ENCODE results near the gene PEAR1. TPM values are rescaled to one million over a fixed set of nuclear protein-coding genes. Genes with fewer than 3 reads are reported as not detected.

The PEAR1 gene
- total RNA-seq, 4 donors from 2014 or later: 7.0 to 10.7 (median 9.1) TPM

GRCh38 chr1:156933136-156933535 is 39.6 kb downstream of the PEAR1 start:
- 64% methylated on average over 6 of the region's 6 CpGs; no CpG with 5 or more reads in 1 of the 2 donors for WGBS, 2 donors (ENCODE audit: low coverage in 1 of 2)
- ATAC-seq: no peak
- no peak overlapping the region for H3K4me3 ChIP-seq
- H3K36me3 ChIP-seq: peaks cover 0 to 33% of the 10 kb centered on the region in 2 donors
- peaks cover 20% of the 10 kb centered on the region for H3K27me3 ChIP-seq
- no peaks in the 10 kb centered on the region for H3K9me3 ChIP-seq
- no peak for TF ChIP-seq EP300 (IDR thresholded peaks at IDR 0.05)
- TF ChIP-seq POLR2A (IDR thresholded peaks at IDR 0.05): no peak
- TF ChIP-seq CTCF (IDR thresholded peaks at IDR 0.05): no peak
- no peak for TF ChIP-seq POLR2AphosphoS5 (IDR thresholded peaks at IDR 0.05)
- H3K4me1 ChIP-seq: peaks cover 0 to 14% (median 3%) of the 10 kb centered on the region in 3 donors
- no peak overlapping the region for H3K27ac ChIP-seq

- H3K27ac ChIP-seq: no peak overlapping the region
- H3K4me1 ChIP-seq: peaks cover 0 to 14% (median 3%) of the 10 kb centered on the region in 3 donors
- no peak overlapping the region for H3K4me3 ChIP-seq
- TF ChIP-seq EP300 (IDR thresholded peaks at IDR 0.05) (no peak), POLR2AphosphoS5 (IDR thresholded peaks at IDR 0.05) (no peak), POLR2A (IDR thresholded peaks at IDR 0.05) (no peak)
- ATAC-seq: no peak
- no peaks in the 10 kb centered on the region for H3K27me3 ChIP-seq
- WGBS, 2 donors (ENCODE audit: low coverage in 1 of 2): 59 to 82% methylated on average over 3 to 13 of the region's 17 CpGs
- H3K9me3 ChIP-seq: no peaks in the 10 kb centered on the region
- H3K36me3 ChIP-seq: peaks cover 0 to 57% of the 10 kb centered on the region in 2 donors
Observed at GRCh38 chr1:156935505-156936128, 42.1 kb downstream of the PEAR1 start.

GRCh38 chr1:156936191-156936590 is 42.7 kb downstream of the PEAR1 start:
- no peak overlapping the region for H3K27ac ChIP-seq
- peaks cover 0 to 63% of the 10 kb centered on the region in 2 donors for H3K36me3 ChIP-seq
- 60% methylated on average over 1 of the region's 5 CpGs; no CpG with 5 or more reads in 1 of the 2 donors for WGBS, 2 donors (ENCODE audit: low coverage in 1 of 2)
- H3K27me3 ChIP-seq: no peaks in the 10 kb centered on the region
- no peak overlapping the region for H3K4me3 ChIP-seq
- no peaks in the 10 kb centered on the region for H3K9me3 ChIP-seq
- TF ChIP-seq EP300 (IDR thresholded peaks at IDR 0.05): no peak
- TF ChIP-seq CTCF (IDR thresholded peaks at IDR 0.05): no peak
- TF ChIP-seq POLR2AphosphoS5 (IDR thresholded peaks at IDR 0.05): no peak
- TF ChIP-seq POLR2A (IDR thresholded peaks at IDR 0.05): no peak
- H3K4me1 ChIP-seq: peaks cover 0 to 10% (median 2%) of the 10 kb centered on the region in 3 donors
- no peak for ATAC-seq

GRCh38 chr1:156936721-156937220 is 43.3 kb downstream of the PEAR1 start:
- TF ChIP-seq EP300 (IDR thresholded peaks at IDR 0.05) (no peak), CTCF (IDR thresholded peaks at IDR 0.05) (no peak), POLR2A (IDR thresholded peaks at IDR 0.05) (no peak), POLR2AphosphoS5 (IDR thresholded peaks at IDR 0.05) (no peak)
- no peaks in the 10 kb centered on the region for H3K27me3 ChIP-seq
- ATAC-seq: no peak
- peaks cover 0 to 69% of the 10 kb centered on the region in 2 donors for H3K36me3 ChIP-seq
- no peaks in the 10 kb centered on the region for H3K9me3 ChIP-seq
- H3K4me3 ChIP-seq: no peak overlapping the region
- WGBS, 2 donors (ENCODE audit: low coverage in 1 of 2): 75 to 100% methylated on average over 1 to 4 of the region's 10 CpGs
- no peak overlapping the region for H3K27ac ChIP-seq
- H3K4me1 ChIP-seq: peaks cover 0 to 4% (median 0%) of the 10 kb centered on the region in 3 donors

- no peak overlapping the region for H3K27ac ChIP-seq
- H3K27me3 ChIP-seq: no peaks in the 10 kb centered on the region
- H3K36me3 ChIP-seq: peaks cover 0 to 80% of the 10 kb centered on the region in 2 donors
- H3K9me3 ChIP-seq: no peaks in the 10 kb centered on the region
- H3K4me3 ChIP-seq: no peak overlapping the region
- WGBS, 2 donors (ENCODE audit: low coverage in 1 of 2): 59 to 80% methylated on average over 1 to 3 of the region's 8 CpGs
- no peaks in the 10 kb centered on the region for H3K4me1 ChIP-seq
- no peak for ATAC-seq
- TF ChIP-seq POLR2A (IDR thresholded peaks at IDR 0.05) (no peak), POLR2AphosphoS5 (IDR thresholded peaks at IDR 0.05) (no peak), EP300 (IDR thresholded peaks at IDR 0.05) (no peak), CTCF (IDR thresholded peaks at IDR 0.05) (no peak)
Observed at GRCh38 chr1:156937883-156938282, 44.4 kb downstream of the PEAR1 start.
